Activated CD4-positive, alpha-beta T cell treated with anti-CD3 and anti-CD28 coated beads, Interleukin-2, amount 10 ng/mL, durations not matched to agents 7 days and 5 days (primary cell): ENCODE results near the gene METTL15. TPM values are rescaled to one million over a fixed set of nuclear protein-coding genes. Genes with fewer than 3 reads are reported as not detected.
"Not testable (repeated sequence)": the region's sequence is repeated elsewhere in the genome, so short reads cannot be mapped to it uniquely, and the experiment has no call there.

ENCODE experiments used
- CTCF ChIA-PET: fragments of 350-600 bp; sonication (Branson Sonifier 250); formaldehyde crosslinking; loops from one replicate; lab custom pipeline; 2021; ENCODE audit warnings: antibody characterized with exemption; lab: Charles Lee
- POLR2A ChIA-PET: fragments of 350-600 bp; sonication (Branson Sonifier 250); formaldehyde crosslinking; loops from one replicate; lab custom pipeline; 2021; ENCODE audit warnings: antibody characterized with exemption; lab: Charles Lee
- DNase-seq: peaks from one replicate; pipeline ENCODE4 v3.0.0-alpha.2; 2020
- H3K27ac Mint-ChIP-seq: one replicate; pipeline ENCODE4 v1.8.0; 2021; ENCODE audit warnings: mild to moderate bottlenecking, moderate library complexity, mixed read lengths
- H3K27me3 Mint-ChIP-seq: one replicate; pipeline ENCODE4 v1.8.0; 2021; ENCODE audit warnings: mixed read lengths
- H3K36me3 Mint-ChIP-seq: one replicate; pipeline ENCODE4 v1.8.0; 2021; ENCODE audit warnings: low read depth, mixed read lengths
- H3K4me1 Mint-ChIP-seq: one replicate; pipeline ENCODE4 v1.8.0; 2021; ENCODE audit warnings: mixed read lengths
- H3K4me3 Mint-ChIP-seq: one replicate; pipeline ENCODE4 v1.8.0; 2021; ENCODE audit warnings: mild to moderate bottlenecking, moderate library complexity, mixed read lengths
- H3K9me3 Mint-ChIP-seq: one replicate; pipeline ENCODE4 v1.8.0; 2021; ENCODE audit warnings: mixed read lengths
- total RNA-seq, 2 experiments: library from RNA; stranded (reverse); gene quantifications; one replicate each; pipeline ENCODE4 v1.2.3, GENCODE V29; 2021

The METTL15 gene
- total RNA-seq, result 10 to 100 TPM in 1 of 2 experiments, 1 to 10 TPM in 1; 9.6 to 11.6 TPM

GRCh38 chr11:28107750-28108618 lies at the start of gene METTL15, which contains the start of gene KIF18A:
Gene METTL15 (plus strand): TSS chr11:28108388. CDS start chr11:28113335, 4,947 bp downstream.
Gene KIF18A (minus strand): TSS chr11:28108156. CDS start chr11:28097947, 10,209 bp downstream.
- ChIA-PET CTCF (interaction anchor here (0.8 to 2.0 kb wide), 5 partner anchors 11 to 152 kb away, joined by 3 to 7 read pairs (median 4); no protein-coding TSS in a partner anchor), POLR2A (no interaction called here)
- peak within 1 kb of the TSS; percentile 99 for H3K27ac Mint-ChIP-seq
- H3K4me3 Mint-ChIP-seq, result peak within 1 kb of the TSS; percentile 96
- H3K27me3 Mint-ChIP-seq, result no peaks in the 10 kb centered on the region
- no peaks in the 10 kb centered on the region for H3K9me3 Mint-ChIP-seq
- H3K36me3 Mint-ChIP-seq, result peaks cover 12% of the 10 kb centered on the region
- DNase-seq, result peak; percentile 99
- peaks cover 62% of the 10 kb centered on the region for H3K4me1 Mint-ChIP-seq

- ChIA-PET POLR2A (no interaction called here), CTCF (no interaction called here)
- no peaks in the 10 kb centered on the region for H3K4me1 Mint-ChIP-seq
- H3K9me3 Mint-ChIP-seq, result no peaks in the 10 kb centered on the region
- H3K27ac Mint-ChIP-seq, result no peak overlapping the region
- H3K27me3 Mint-ChIP-seq, result no peaks in the 10 kb centered on the region
- H3K36me3 Mint-ChIP-seq, result peaks cover 35% of the 10 kb centered on the region
- no peak for DNase-seq
- H3K4me3 Mint-ChIP-seq, result no peak overlapping the region
Measured at GRCh38 chr11:28071305-28071704, 36.9 kb upstream of the METTL15 start.

GRCh38 chr11:28072321-28072720 lies 35.9 kb upstream of the METTL15 start:
- no peak for DNase-seq
- Mint-ChIP-seq H3K27ac (no peak overlapping the region), H3K4me1 (no peaks in the 10 kb centered on the region), H3K36me3 (peaks cover 35% of the 10 kb centered on the region), H3K4me3 (no peak overlapping the region), H3K27me3 (no peaks in the 10 kb centered on the region), H3K9me3 (no peaks in the 10 kb centered on the region)
- ChIA-PET POLR2A (no interaction called here), CTCF (no interaction called here)

GRCh38 chr11:28077521-28077920 lies 30.7 kb upstream of the METTL15 start:
- ChIA-PET CTCF (no interaction called here), POLR2A (no interaction called here)
- H3K27ac Mint-ChIP-seq, result no peak overlapping the region
- H3K9me3 Mint-ChIP-seq, result no peaks in the 10 kb centered on the region
- DNase-seq, result no peak
- H3K27me3 Mint-ChIP-seq, result no peaks in the 10 kb centered on the region
- H3K4me1 Mint-ChIP-seq, result no peaks in the 10 kb centered on the region
- peaks cover 30% of the 10 kb centered on the region for H3K36me3 Mint-ChIP-seq
- no peak overlapping the region for H3K4me3 Mint-ChIP-seq

- no peak overlapping the region for H3K4me3 Mint-ChIP-seq
- H3K27ac Mint-ChIP-seq, result no peak overlapping the region
- CTCF ChIA-PET, result no interaction called here
- no peaks in the 10 kb centered on the region for H3K9me3 Mint-ChIP-seq
- H3K4me1 Mint-ChIP-seq, result peaks cover 4% of the 10 kb centered on the region
- peaks cover 31% of the 10 kb centered on the region for H3K36me3 Mint-ChIP-seq
- POLR2A ChIA-PET, result no interaction called here
- no peak for DNase-seq
- no peaks in the 10 kb centered on the region for H3K27me3 Mint-ChIP-seq
Measured at GRCh38 chr11:28083118-28083517, 25.1 kb upstream of the METTL15 start.

- CTCF ChIA-PET, result interaction anchor here (1.1 kb wide), 1 partner anchor 21 kb away, joined by 3 read pairs; the partner anchor contains the start of genes KIF18A and METTL15
- POLR2A ChIA-PET, result no interaction called here
- no peak for DNase-seq
- Mint-ChIP-seq H3K9me3 (no peaks in the 10 kb centered on the region), H3K27me3 (no peaks in the 10 kb centered on the region), H3K27ac (no peak overlapping the region), H3K36me3 (peaks cover 30% of the 10 kb centered on the region), H3K4me3 (no peak overlapping the region), H3K4me1 (peaks cover 4% of the 10 kb centered on the region)
Measured at GRCh38 chr11:28086569-28086968, 21.6 kb upstream of the METTL15 start.

GRCh38 chr11:28087192-28087591 lies 21.0 kb upstream of the METTL15 start:
- POLR2A ChIA-PET, H3K4me1 Mint-ChIP-seq, CTCF ChIA-PET, H3K4me3 Mint-ChIP-seq, H3K27ac Mint-ChIP-seq, H3K27me3 Mint-ChIP-seq, DNase-seq, H3K9me3 Mint-ChIP-seq: not testable (repeated sequence)
- H3K36me3 Mint-ChIP-seq, result peaks cover 27% of the 10 kb centered on the region

GRCh38 chr11:28087693-28088092 lies 20.5 kb upstream of the METTL15 start:
- DNase-seq, CTCF ChIA-PET, POLR2A ChIA-PET, H3K4me3 Mint-ChIP-seq, H3K4me1 Mint-ChIP-seq, H3K9me3 Mint-ChIP-seq, H3K27ac Mint-ChIP-seq, H3K27me3 Mint-ChIP-seq: not testable (repeated sequence)
- peaks cover 25% of the 10 kb centered on the region for H3K36me3 Mint-ChIP-seq

- peaks cover 4% of the 10 kb centered on the region for H3K4me1 Mint-ChIP-seq
- POLR2A ChIA-PET, result no interaction called here
- no peak overlapping the region for H3K4me3 Mint-ChIP-seq
- DNase-seq, result no peak
- H3K36me3 Mint-ChIP-seq, result peaks cover 31% of the 10 kb centered on the region
- CTCF ChIA-PET, result interaction anchor here (2.0 kb wide), 1 partner anchor 18 kb away, joined by 7 read pairs; the partner anchor contains the start of genes KIF18A and METTL15
- no peaks in the 10 kb centered on the region for H3K27me3 Mint-ChIP-seq
- no peak overlapping the region for H3K27ac Mint-ChIP-seq
- H3K9me3 Mint-ChIP-seq, result no peaks in the 10 kb centered on the region
Measured at GRCh38 chr11:28089378-28089777, 18.8 kb upstream of the METTL15 start.

GRCh38 chr11:28090052-28090749 lies 18.0 kb upstream of the METTL15 start:
- Mint-ChIP-seq H3K36me3 (peaks cover 35% of the 10 kb centered on the region), H3K9me3 (no peaks in the 10 kb centered on the region), H3K27me3 (no peaks in the 10 kb centered on the region), H3K4me1 (peaks cover 7% of the 10 kb centered on the region), H3K4me3 (no peak overlapping the region), H3K27ac (no peak overlapping the region)
- CTCF ChIA-PET, result interaction anchor here (2.0 kb wide), 1 partner anchor 17 kb away, joined by 7 read pairs; the partner anchor contains the start of genes KIF18A and METTL15
- POLR2A ChIA-PET, result no interaction called here
- DNase-seq, result no peak

- Mint-ChIP-seq H3K9me3 (no peaks in the 10 kb centered on the region), H3K27ac (no peak overlapping the region), H3K4me3 (no peak overlapping the region), H3K4me1 (peaks cover 7% of the 10 kb centered on the region), H3K27me3 (no peaks in the 10 kb centered on the region), H3K36me3 (peaks cover 40% of the 10 kb centered on the region)
- ChIA-PET POLR2A (no interaction called here), CTCF (no interaction called here)
- DNase-seq, result no peak
Measured at GRCh38 chr11:28092786-28093185, 15.4 kb upstream of the METTL15 start.

GRCh38 chr11:28098257-28098656 lies 9.9 kb upstream of the METTL15 start:
- no peaks in the 10 kb centered on the region for H3K9me3 Mint-ChIP-seq
- no peak overlapping the region for H3K27ac Mint-ChIP-seq
- H3K4me3 Mint-ChIP-seq, result no peak overlapping the region
- no peaks in the 10 kb centered on the region for H3K27me3 Mint-ChIP-seq
- POLR2A ChIA-PET, result no interaction called here
- CTCF ChIA-PET, result interaction anchor here (1.4 kb wide), 1 partner anchor 8 kb away, joined by 4 read pairs; no protein-coding TSS in a partner anchor
- H3K4me1 Mint-ChIP-seq, result peaks cover 27% of the 10 kb centered on the region
- peaks cover 35% of the 10 kb centered on the region for H3K36me3 Mint-ChIP-seq
- no peak for DNase-seq

GRCh38 chr11:28099715-28100114 lies 8.5 kb upstream of the METTL15 start:
- ChIA-PET CTCF (no interaction called here), POLR2A (no interaction called here)
- DNase-seq, result no peak
- H3K4me1 Mint-ChIP-seq, result peaks cover 34% of the 10 kb centered on the region
- H3K27me3 Mint-ChIP-seq, result no peaks in the 10 kb centered on the region
- no peak overlapping the region for H3K4me3 Mint-ChIP-seq
- no peak overlapping the region for H3K27ac Mint-ChIP-seq
- peaks cover 25% of the 10 kb centered on the region for H3K36me3 Mint-ChIP-seq
- H3K9me3 Mint-ChIP-seq, result no peaks in the 10 kb centered on the region
